Measurements from ENCODE around the gene SHD.

DNA sequence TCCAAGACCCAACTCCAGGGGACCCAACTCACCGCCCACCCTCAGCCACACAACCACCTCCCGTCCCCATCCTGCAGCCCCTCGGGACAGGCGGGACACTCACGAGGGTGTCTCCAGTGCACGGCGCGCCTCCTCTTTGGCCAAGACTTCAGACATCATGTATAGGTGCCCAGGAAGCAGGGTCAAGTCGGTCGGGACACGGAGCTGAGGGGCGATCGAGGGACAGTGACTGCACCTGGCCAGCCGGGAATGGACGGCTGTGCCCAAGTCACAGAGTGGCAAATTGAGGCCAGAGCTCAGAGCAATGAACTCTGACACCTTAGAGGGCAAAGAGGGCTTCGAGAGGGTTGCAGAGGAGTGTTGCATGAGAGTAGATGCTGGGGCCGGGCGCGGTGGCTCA is 50.8 kb downstream of the SHD start:
- no peak for TF ChIP-seq POLR2A (IDR thresholded peaks at IDR 0.05; ENCODE audit: low read depth, low read length)
- TF ChIP-seq, protein P1, sequence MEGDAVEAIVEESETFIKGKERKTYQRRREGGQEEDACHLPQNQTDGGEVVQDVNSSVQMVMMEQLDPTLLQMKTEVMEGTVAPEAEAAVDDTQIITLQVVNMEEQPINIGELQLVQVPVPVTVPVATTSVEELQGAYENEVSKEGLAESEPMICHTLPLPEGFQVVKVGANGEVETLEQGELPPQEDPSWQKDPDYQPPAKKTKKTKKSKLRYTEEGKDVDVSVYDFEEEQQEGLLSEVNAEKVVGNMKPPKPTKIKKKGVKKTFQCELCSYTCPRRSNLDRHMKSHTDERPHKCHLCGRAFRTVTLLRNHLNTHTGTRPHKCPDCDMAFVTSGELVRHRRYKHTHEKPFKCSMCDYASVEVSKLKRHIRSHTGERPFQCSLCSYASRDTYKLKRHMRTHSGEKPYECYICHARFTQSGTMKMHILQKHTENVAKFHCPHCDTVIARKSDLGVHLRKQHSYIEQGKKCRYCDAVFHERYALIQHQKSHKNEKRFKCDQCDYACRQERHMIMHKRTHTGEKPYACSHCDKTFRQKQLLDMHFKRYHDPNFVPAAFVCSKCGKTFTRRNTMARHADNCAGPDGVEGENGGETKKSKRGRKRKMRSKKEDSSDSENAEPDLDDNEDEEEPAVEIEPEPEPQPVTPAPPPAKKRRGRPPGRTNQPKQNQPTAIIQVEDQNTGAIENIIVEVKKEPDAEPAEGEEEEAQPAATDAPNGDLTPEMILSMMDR (conservative IDR thresholded peaks at IDR 0.05; ENCODE audit: low read depth, low read length): no peak
- no peak for TF ChIP-seq MAFK (IDR thresholded peaks at IDR 0.05; ENCODE audit: low read depth, low read length)
- TF ChIP-seq FOS (IDR thresholded peaks at IDR 0.05; ENCODE audit: low read depth, low read length): no peak
- TF ChIP-seq, protein P2, sequence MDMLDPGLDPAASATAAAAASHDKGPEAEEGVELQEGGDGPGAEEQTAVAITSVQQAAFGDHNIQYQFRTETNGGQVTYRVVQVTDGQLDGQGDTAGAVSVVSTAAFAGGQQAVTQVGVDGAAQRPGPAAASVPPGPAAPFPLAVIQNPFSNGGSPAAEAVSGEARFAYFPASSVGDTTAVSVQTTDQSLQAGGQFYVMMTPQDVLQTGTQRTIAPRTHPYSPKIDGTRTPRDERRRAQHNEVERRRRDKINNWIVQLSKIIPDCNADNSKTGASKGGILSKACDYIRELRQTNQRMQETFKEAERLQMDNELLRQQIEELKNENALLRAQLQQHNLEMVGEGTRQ (IDR thresholded peaks at IDR 0.05; ENCODE audit: low read depth, low read length): no peak
- no peak for TF ChIP-seq RCOR1 (IDR thresholded peaks at IDR 0.05; ENCODE audit: insufficient replicate concordance, low read length)
